DND-41 (cell line): ENCODE data around the gene JUN.
A peak's percentile ranks its signal among the peaks of the same experiment; 100 is the strongest.

ENCODE experiments used
- EZH2 ChIP-seq: IDR thresholded peaks from 3 replicates; pipeline ENCODE4 v1.6.1; 2012; ENCODE audit warnings: borderline replicate concordance, low read depth, mild to moderate bottlenecking, moderate library complexity, low read length, inconsistent platforms; ENCODE audit not compliant: severe bottlenecking
- TF ChIP-seq, protein P1 (sequence below): IDR thresholded peaks from 2 replicates; pipeline ENCODE4 v1.5.1; 2012; ENCODE audit warnings: borderline replicate concordance, low read length, moderate library complexity, mild to moderate bottlenecking; ENCODE audit not compliant: poor library complexity, severe bottlenecking; ENCODE audit errors: extremely low read depth

- TF ChIP-seq, protein P1, sequence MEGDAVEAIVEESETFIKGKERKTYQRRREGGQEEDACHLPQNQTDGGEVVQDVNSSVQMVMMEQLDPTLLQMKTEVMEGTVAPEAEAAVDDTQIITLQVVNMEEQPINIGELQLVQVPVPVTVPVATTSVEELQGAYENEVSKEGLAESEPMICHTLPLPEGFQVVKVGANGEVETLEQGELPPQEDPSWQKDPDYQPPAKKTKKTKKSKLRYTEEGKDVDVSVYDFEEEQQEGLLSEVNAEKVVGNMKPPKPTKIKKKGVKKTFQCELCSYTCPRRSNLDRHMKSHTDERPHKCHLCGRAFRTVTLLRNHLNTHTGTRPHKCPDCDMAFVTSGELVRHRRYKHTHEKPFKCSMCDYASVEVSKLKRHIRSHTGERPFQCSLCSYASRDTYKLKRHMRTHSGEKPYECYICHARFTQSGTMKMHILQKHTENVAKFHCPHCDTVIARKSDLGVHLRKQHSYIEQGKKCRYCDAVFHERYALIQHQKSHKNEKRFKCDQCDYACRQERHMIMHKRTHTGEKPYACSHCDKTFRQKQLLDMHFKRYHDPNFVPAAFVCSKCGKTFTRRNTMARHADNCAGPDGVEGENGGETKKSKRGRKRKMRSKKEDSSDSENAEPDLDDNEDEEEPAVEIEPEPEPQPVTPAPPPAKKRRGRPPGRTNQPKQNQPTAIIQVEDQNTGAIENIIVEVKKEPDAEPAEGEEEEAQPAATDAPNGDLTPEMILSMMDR, result peak; percentile 69
- no peak for TF ChIP-seq EZH2
Measured at GRCh38 chr1:58781541-58782177, 2.2 kb downstream of the JUN start.
